DMS153 (cell line): ENCODE data around the gene DOCK1.

ENCODE experiments used
- DNase-seq: peaks from one replicate; lab custom pipeline; 2025; lab: John Stamatoyannopoulos, UW

Gene DOCK1

DNA sequence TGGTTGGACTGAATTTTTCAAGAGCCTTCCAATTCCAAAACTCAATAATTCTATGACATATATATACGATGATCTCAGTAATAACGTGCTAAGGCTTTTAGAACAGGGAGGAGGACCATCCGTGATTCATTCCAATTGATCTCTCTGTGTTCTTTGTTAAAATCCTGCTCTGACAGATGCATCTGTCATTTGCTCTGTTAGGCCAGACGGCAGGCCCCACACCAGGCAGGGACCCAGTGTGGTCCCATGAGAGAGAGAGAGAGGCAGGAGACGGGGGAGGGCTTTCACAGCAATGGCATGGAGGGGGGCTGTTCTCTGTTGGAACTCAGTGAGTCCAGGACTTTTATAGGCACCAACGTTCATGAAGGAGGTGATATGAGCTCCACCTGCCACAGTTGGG is 451.1 kb downstream of the DOCK1 start:
- DNase-seq: no peak

DNA sequence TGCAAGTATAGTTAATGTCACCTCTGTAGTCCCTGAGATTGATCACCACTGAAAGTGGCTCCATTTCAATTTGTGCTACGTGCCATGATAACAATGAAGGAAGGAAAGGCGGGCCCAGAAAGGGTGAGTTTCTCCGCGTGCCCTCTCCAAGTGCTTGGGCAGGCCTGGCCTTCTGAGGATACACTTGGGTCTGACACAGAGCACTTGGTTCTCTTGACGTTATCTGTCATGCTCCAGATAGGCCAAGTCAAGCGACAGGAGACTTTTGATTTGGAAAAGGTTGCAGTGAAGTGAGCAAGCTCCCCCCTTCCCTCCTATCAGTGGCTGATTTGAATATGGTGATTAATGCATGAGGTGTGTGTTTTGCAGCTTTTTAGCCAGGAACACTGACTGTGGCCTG is 452.0 kb downstream of the DOCK1 start:
- DNase-seq: no peak

DNA sequence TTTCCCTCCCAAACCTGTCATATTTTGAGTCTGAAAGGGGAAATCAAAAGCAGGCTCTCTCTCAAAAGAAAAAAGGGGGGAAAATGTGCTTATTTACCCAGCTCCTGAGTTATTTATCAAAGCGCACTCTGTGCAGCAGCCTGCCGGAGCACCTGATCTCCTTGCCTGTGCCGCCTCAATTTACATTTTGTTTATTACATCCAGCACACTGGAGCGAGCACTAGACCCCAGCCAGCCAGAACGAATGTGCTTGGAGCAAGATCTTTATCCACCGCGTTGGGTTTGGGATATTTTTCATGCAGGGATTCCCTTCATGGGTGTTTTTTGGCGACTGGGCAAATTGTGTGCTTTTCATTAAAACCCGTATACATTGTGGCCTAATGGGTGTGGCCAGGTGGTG is 453.1 kb downstream of the DOCK1 start:
- DNase-seq: no peak

DNA sequence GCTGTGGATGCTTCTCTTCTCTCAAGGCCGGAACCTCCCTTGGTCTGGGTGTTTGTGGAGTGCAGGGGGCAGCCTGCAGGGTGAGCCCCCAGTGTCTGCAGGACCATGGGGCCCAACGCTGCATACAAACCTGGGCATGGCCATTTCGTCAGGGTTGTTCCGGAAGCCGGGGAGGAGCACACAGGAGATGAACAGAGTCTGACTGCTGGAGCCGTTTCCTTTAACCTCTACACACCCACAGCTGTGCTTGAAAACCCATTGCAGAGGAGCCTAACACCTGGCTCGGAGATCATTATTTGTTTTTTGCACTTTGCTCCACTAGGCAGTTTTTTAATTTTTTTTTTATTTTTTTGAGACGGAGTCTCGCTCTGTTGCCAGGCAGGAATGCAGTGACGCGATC is 458.8 kb downstream of the DOCK1 start:
- no peak for DNase-seq

DNA sequence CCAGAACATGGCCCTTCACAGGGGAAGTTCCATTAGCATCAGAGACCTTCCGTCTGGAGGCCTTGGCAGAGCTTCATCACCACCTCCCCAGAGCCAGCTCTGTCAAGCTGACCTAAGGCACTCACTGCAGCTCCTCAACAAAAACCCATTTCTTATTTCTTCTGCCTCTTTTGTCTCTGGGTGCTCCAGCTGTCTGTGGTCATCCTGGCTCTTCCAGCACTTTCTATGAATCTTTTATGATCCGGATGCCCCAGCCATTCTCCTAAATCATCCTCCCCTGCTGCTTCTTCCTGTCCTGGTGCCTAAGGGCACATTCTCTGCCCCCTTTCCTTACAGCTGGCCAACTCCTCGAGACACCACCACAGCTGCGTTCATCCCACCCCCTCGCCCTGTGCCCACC is 462.9 kb downstream of the DOCK1 start:
- no peak for DNase-seq

DNA sequence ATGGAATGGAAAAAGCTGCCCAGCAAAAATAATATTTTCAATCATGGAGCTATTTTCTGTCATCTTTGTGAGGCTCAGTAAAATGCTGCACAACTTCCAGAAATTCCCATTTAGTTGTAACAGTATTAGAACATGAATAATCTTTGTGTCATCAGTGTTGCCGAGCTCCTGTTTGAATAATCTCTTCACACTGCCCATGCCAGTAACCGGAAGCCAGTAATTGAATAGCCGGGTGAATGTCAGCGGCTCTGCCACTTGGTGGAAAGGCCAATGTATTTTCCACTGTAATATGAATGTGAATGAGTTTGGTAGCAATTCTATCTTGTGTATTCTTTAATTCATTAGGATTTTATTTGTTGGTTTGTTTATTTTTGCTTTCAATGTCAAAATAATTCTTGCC is 463.7 kb downstream of the DOCK1 start:
- DNase-seq: peak; percentile 42

DNA sequence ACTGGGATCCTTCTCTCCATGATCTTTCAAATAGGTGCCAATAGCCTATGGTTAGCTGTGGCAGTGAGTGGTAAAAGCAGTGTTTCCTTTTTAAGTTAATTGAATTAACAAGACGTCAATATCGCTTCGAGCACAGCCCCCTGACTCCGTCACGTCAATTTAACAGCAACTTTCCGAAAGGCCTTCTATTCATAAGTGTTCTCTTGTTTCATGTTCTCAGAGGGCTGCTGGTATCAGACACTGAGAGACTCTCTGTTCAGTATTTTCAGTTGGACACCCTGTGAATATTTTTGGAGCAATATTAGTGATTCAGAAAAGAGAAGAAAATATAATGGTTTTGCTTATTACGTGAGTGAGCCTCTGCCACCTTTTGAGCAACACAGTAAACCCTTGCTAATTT is 465.4 kb downstream of the DOCK1 start:
- no peak for DNase-seq

DNA sequence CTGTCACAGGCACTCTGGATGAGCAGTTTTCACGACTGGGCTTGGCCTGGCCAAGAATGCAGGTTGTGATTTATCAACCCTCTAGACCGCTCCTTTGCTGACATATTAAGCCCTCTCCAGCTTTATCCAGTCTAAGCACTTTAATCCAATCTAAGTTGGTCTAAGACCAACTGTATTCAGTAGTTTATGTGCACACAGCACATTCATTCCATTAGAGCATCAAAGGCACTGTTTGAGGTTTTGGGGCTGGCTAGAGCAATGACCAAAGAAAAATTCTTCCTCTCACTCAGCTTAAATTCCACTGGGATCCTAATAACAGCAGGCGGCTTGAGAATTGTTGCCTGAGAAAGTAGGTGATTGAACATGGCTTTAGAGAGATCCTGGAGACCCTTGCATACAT is 467.1 kb downstream of the DOCK1 start:
- no peak for DNase-seq

DNA sequence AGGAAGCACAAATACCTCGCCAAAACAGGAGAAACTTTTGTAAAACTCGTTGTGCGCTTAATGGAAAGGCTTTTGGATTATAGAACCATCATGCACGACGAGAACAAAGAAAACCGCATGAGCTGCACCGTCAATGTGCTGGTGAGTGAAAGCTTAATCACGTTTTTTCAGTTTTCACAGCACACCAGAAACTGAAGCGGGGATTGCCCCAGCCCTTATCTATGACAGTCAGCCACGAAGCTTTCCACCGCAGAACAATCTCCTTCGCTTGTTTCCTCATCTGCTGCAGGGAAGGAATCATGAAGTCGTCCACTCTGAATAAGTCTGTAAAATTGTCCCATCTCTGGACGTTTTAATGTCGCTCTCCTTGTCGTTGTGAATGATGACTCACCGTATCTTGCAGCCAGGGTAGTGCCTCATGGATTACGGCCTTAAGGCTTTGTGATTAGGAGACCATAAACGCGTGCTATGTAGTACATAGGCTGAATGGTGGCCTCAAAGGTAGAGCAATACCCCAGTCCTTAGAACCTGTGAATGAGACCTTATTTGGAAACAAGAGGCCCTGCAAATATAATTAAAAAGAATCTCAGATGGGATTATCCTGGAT is 468.9 kb downstream of the DOCK1 start:
- DNase-seq: no peak

DNA sequence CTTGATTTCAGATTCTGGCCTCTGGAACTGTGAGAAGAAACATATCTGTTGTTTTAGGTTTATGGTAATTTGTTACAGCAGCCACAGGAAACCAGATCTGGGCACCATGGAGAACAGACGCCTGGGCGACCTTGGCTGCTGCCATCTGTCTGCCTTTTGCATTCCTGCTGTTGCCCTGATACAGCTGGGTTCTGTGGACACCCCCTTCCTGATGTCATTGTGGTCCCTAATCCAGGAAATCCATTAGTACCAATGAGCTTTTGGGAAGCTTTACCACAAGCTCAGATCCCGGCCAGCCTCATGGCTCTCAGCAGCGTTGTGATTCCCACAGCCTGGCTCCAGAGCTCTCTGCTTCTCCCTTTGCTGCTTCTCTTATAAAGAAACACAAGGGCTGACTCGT is 469.7 kb downstream of the DOCK1 start:
- no peak for DNase-seq

DNA sequence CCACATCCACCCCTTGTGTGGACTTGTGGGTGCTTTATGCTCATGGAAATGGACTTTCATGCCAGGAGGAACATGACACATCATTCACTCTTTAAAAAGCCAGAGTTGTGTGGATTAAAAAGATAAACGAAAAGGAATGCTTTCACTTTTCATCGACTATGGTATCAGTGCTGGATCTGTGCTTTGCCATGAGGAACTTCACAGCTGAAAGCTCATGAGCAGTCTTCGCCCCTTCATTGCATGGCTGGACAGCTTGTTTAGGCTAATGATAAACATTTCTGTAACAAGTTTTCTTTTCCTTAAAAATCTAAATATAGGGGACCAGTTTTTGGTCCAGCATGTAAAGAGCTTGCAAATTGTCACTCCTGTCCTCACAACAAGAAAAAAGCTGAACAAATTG is 470.2 kb downstream of the DOCK1 start:
- DNase-seq: no peak

DNA sequence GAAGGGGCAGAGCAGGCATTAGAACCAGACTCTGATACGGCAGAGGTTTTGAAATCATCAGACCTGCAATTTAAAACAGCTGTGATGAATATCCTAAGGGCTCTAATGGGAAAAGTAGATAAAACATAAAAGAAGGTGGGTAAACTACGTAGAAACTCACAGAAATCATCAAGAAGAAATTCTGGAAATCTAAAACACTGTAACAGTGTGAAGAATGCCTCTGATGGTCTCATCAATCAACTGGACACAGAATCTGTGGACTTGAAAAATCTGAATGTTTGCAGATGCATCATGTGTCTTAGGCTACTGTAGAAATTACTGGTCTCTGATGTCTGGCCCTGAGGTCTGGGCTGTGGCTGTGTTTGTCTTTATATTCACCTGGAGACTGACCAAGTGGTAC is 470.8 kb downstream of the DOCK1 start:
- no peak for DNase-seq

DNA sequence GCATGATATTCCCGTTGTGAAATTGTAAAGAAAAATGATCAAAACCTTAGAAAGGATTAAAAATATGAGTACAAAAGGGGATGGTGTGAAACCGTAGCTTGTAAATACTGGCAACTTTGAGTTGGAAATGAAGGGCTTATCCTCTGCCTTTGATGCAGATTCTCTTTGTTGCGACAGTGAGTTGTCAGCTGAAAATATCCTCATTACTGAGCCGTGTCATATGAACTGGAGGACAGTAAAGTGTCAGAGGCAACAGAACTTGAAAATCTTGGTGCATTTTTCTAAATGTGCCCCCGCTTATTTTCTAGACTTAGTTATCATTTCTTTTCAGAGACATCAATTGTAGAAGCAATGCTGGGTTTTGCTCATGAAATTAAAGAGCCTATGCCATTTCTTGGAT is 473.4 kb downstream of the DOCK1 start:
- no peak for DNase-seq

DNA sequence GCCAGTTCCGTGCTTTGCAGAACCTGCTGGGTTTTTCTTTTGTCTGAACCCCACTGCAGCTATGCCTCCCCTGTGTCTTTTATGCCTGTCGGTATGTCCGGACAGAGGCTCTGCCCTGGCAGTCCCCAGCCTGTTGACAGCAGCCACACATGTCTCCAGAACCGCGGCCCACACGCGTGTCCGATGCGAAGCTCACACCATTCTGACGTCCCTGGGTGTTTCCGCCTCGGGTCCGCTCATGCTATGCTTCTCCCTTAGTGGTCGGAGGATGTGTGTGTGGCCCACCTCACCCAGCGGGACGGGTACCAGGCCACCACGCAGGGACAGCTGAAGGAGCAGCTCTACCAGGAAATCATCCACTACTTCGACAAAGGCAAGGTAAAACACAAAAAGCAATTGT is 479.3 kb downstream of the DOCK1 start:
- no peak for DNase-seq

DNA sequence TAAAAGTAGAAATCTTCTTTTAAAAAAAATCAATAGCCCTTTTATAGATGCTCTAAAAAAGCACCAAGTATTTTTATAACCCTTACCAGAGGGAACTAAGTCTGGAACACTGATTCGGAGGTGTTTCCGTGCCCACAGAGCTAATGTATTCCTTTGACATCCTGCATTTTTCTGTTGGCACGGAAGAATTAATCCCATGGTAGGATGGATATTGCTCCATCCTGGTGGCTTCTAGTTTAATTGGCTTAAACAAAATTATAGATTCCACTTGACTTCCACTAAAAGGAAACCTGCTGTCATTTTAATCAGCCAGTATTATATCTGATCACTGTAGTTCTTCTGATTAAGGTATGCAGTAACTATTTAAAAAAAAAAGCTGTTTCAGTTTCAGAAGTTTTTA is 479.8 kb downstream of the DOCK1 start:
- DNase-seq: no peak

DNA sequence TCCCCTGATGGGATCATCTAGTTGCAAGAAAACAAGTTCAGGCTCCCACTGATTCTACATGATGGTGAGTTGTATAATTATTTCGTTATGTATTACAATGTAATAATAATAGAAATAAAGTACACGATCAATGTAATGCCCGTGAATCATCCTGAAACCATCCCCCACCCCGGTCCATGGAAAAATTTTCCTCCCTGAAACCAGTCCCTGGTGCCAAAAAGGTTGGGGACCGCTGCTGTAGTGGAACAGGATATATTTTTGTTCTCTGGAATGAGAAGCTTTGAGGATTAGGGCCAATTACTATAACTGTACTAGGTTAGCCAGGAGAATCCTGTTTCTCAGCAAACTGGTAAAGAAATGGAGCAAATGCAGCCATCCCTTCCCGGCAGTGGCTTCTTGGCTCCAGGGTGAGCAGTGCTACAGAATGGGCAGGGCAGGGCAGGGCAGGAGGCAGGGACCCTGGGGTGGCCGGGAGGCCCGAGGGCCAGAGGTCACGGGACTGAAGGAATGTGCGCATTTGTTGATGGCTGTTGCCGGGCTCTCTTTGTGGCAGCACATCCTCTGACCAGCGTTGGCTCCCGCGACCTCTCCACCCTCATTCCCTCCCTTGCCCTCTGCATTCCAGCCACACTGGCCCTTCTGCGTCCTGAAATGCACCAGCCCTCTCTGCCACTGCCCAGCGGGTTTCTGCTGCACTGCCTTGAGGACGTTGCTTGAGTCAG is 481.5 kb downstream of the DOCK1 start:
- DNase-seq: no peak

DNA sequence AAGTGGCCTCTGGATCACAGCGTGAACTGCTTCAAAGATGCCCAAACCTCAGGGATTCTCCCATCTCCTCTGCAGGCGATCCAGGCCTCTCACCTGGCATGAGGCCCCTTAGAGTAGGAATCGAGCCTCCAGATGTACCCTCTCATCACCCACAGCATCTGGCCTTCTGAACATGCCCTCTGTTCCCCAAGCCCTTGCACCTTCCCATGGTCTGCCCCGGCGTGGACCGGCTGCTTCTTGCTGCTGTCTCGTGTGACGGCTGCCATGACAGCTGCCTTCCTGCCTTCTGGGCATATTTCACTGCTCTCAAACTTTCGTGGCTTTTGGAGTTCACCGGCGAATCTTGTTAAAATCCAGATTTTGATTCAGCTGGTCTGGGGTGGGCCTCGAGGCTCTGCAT is 486.6 kb downstream of the DOCK1 start:
- no peak for DNase-seq

DNA sequence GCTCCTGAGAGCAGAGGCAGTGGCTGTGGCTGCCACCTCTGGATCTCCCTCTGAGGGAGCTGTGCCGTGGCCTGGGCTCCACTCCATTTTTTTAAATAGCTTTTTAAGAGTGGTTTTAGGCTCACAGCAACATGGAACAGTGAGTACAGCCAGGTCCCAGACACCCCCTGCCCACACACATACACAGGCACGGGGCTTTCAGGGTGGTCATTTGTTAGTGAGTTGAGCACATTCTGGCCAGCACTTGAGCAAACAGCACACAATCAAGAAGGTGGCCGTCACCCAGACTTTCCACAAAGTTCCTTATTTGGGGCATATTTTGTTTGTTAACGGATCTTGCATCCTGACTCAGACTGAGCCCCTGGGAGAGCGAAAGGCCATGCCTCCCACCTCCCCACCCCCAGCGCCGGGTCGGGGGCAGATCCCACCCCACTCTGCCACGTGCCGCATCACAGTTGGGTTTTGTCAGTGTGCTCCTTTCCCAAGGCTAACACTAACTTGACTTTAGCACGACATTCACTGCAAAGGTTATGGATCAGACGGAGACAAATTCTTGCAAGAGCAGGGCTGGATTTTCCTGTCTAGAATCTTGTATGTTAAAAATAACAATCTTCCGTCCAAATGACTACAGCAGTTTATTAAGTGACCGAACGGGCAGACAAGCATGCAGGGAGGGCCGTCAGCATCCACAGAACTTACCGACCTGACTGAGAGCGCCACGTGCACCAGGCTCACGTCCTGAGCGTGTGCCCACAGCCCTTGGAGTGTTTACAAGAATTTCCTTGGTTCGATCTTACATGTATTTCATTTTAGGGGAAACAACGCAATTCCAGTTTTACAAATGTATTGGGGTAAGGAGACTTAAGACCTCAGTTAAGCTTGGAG is 487.4 kb downstream of the DOCK1 start:
- DNase-seq: no peak

DNA sequence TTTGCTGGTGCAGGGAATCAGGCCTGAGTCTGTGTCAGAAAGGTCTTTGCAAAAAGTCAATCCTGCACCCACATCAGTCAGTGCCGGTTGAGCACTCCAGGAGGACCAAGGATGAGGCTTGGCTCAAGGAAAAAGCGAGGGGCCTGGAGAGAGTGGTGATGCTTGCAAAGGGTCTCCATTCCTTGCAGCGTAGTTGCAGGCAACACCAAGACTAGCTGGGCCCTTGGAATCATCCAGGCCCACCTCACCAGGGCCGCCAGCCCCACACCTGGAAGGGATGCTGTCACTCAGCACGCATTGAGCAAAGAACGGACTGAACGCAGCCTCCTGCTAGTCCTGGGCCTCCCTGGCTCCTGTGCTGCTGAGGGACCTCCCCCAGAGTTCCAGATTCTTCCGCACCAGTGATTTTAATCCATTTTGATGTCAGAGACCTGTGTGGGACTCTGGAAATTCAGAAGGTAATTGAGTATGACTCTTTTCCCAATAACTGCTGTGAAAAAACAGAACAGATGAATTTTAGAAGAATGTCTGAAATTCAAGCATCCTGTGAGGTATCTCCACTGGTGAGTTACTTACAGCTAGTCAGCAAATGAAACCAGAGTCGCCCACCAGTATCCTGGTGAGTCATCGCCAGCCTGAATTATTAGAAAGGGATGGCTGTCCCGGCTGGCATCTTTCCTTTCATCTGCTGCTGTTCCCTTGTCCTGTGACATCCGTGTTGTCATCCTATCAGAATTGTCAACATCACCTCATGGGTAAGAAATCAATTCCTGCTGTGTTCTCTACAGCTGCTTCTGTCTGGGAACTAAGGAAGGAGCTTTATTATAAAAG is 493.1 kb downstream of the DOCK1 start:
- no peak for DNase-seq

DNA sequence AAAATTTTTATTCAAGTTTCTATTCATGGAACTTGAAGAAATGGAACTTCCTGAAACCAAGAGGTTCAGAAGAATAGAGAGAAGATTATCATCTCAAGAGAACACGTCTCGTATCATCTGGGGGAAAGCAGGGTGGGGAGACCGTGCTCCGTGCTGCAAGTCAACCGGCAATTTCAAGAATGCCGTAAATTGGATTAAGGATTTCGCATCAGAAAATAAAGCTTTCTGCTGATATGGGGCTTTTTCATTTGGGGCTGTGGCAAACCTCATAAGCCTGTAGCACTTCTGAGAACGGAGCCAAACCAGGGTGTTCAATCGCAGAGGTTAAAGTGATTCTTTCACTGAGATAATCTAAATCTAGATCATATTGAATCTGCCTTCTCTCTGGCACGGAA is 493.7 kb downstream of the DOCK1 start:
- no peak for DNase-seq

DNA sequence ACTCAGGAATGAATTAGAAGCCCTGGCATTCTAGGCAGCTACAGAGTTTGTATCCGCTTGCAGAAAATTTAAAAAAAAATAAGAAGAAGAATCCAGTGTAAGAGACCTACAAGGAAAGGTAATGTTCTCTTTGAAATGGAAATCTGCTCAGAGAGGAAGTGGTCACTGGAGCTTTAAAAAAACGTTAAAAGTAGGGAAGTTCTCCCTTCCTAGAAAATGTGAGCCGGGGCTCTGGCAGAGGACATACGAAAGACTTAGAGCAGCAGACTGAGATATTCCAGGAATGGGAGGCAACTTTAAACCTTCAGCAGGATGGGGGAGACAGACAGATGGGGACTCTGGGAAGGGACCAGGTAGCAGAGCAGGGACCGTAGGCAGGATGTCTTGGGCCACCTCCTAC is 494.4 kb downstream of the DOCK1 start:
- no peak for DNase-seq

DNA sequence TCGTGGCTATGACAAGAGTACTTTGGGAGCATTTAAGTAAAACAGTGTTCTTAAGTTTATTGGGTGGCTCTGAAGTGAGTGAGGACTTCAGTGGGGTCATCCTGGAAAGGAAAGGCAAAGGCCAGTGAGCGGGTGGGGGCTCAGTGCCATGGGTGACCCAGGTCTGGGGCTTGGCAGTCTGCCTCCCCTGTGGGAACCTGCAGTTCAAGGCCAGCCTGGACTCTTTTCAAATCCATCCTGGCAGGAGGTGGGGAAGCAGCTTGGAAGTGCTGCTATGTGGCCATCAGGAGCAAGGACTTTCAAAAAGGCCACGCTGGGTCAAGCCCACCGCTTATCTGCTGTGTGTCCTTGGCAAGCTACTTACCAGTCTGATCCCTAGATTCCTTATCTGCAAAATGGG is 495.0 kb downstream of the DOCK1 start:
- DNase-seq: no peak
